B cell (primary cell): ENCODE measurements around the gene KIF13A. TPM values are rescaled to one million over a fixed set of nuclear protein-coding genes. Genes with fewer than 3 reads are reported as not detected.

Source experiments
- ATAC-seq: fragments of 200-7000 bp; cut with Tn5 transposase; one replicate; pipeline ENCODE4 v1.10.0; 2021; ENCODE audit warnings: low read depth, mild to moderate bottlenecking, moderate number of reproducible peaks, moderate library complexity
- CTCF ChIA-PET: fragments of 350-600 bp; sonication (Branson Sonifier 250); formaldehyde crosslinking; loops from one replicate; lab custom pipeline; 2021; ENCODE audit warnings: antibody characterized with exemption, inconsistent platforms; lab: Charles Lee
- POLR2A ChIA-PET: fragments of 350-600 bp; sonication (Branson Sonifier 250); formaldehyde crosslinking; loops from one replicate; lab custom pipeline; 2021; ENCODE audit warnings: antibody characterized with exemption; lab: Charles Lee
- DNase-seq: peaks from one replicate; pipeline ENCODE4 v3.0.0; 2013
- H2AFZ ChIP-seq: 2 replicates; pipeline ENCODE4 v1.6.1; 2012; ENCODE audit warnings: mild to moderate bottlenecking, low read depth, low read length; ENCODE audit not compliant: insufficient read depth, poor library complexity, severe bottlenecking
- H3K27ac ChIP-seq, 2 donors: 1 replicate in 1 of 2; 2 replicates in 1 of 2; pipeline ENCODE4 v1.5.1; 2012 to 2013; ENCODE audit warnings: low read length in 2 of 2, mild to moderate bottlenecking in 2 of 2, moderate library complexity in 1 of 2
- H3K27me3 ChIP-seq, 4 experiments: fragments of 200-600 bp in 1 of 4; sonication (generic) in 1 of 4; replicated peaks in 1 of 4; 1 replicate in 2 of 4; 2 replicates in 2 of 4; pipeline versions ENCODE4 v1.6.1 to v1.7.0; 2013 to 2016; ENCODE audit warnings: low read length in 3 of 4, mild to moderate bottlenecking in 2 of 4, mixed read lengths in 1 of 4, moderate library complexity in 1 of 4; ENCODE audit not compliant: insufficient read depth in 4 of 4, control insufficient read depth in 3 of 4; ENCODE audit errors: control extremely low read depth in 1 of 4
- H3K36me3 ChIP-seq, 2 experiments: replicated peaks in 1 of 2; 1 replicate in 1 of 2; 2 replicates in 1 of 2; pipeline versions ENCODE4 v1.6.1 to v1.7.1; 2013; ENCODE audit warnings: low read length in 1 of 2; ENCODE audit not compliant: insufficient read depth in 2 of 2, control insufficient read depth in 1 of 2; ENCODE audit errors: control extremely low read depth in 1 of 2, extremely low read depth in 1 of 2
- H3K4me1 ChIP-seq, 2 donors: fragments of 200-600 bp in 1 of 2; sonication (generic) in 1 of 2; 1 replicate in 1 of 2; 2 replicates in 1 of 2; pipeline versions ENCODE4 v1.5.1 to v1.6.1; 2013 to 2017; ENCODE audit warnings: low read length in 2 of 2; ENCODE audit not compliant: control insufficient read depth in 2 of 2, insufficient read depth in 2 of 2
- H3K4me2 ChIP-seq: replicated peaks from 2 replicates; pipeline ENCODE3; 2012; ENCODE audit warnings: mild to moderate bottlenecking, low read depth, low read length; ENCODE audit not compliant: poor library complexity, severe bottlenecking
- H3K4me3 ChIP-seq, 5 experiments: fragments of 200-600 bp in 1 of 5; sonication (generic) in 1 of 5; 1 replicate in 3 of 5; 2 replicates in 2 of 5; pipeline versions ENCODE4 v1.5.1 to v1.7.0; 2011 to 2016; ENCODE audit warnings: low read length in 4 of 5, mild to moderate bottlenecking in 4 of 5, low read depth in 2 of 5, control low read depth in 1 of 5, moderate library complexity in 1 of 5; ENCODE audit not compliant: insufficient read depth in 1 of 5; ENCODE audit errors: control extremely low read depth in 1 of 5, extremely low read depth in 1 of 5
- H3K79me2 ChIP-seq: fragments of 200-600 bp; sonication (generic); one replicate; pipeline ENCODE4 v1.6.0; 2016; ENCODE audit warnings: low read length; ENCODE audit not compliant: control insufficient read depth, insufficient read depth
- H3K9ac ChIP-seq: fragments of 200-600 bp; sonication (generic); 2 replicates; pipeline ENCODE4 v1.6.1; 2017; ENCODE audit warnings: mild to moderate bottlenecking, low read length, moderate library complexity
- H3K9me3 ChIP-seq, 3 donors: one replicate each; pipeline versions ENCODE4 v1.6.1 to v1.7.1; 2013; ENCODE audit warnings: low read length in 2 of 3; ENCODE audit not compliant: control insufficient read depth in 2 of 3, insufficient read depth in 1 of 3; ENCODE audit errors: control extremely low read depth in 1 of 3
- H4K20me1 ChIP-seq: 2 replicates; pipeline ENCODE4 v1.6.0; 2012; ENCODE audit warnings: mild to moderate bottlenecking, low read length; ENCODE audit not compliant: insufficient read depth, control insufficient read depth, poor library complexity, severe bottlenecking
- H3K27ac Mint-ChIP-seq: one replicate; pipeline ENCODE4 v1.8.0; 2021; ENCODE audit warnings: mixed read lengths
- H3K27me3 Mint-ChIP-seq: one replicate; pipeline ENCODE4 v1.8.0; 2021; ENCODE audit warnings: mixed read lengths
- H3K4me1 Mint-ChIP-seq: one replicate; pipeline ENCODE4 v1.8.0; 2021; ENCODE audit warnings: mixed read lengths
- H3K4me3 Mint-ChIP-seq: one replicate; pipeline ENCODE4 v1.8.0; 2021; ENCODE audit warnings: mixed read lengths
- H3K9me3 Mint-ChIP-seq: one replicate; pipeline ENCODE4 v1.8.0; 2022; ENCODE audit warnings: mixed read lengths; ENCODE audit not compliant: insufficient read depth
- EZH2 ChIP-seq: IDR thresholded peaks from 2 replicates; pipeline ENCODE4 v1.6.1; 2012; ENCODE audit warnings: borderline replicate concordance, low read depth, mild to moderate bottlenecking, moderate library complexity, low read length; ENCODE audit not compliant: insufficient read depth, poor library complexity, severe bottlenecking
- WGBS: methylation state at CpG from one replicate; pipeline ENCODE4 v1.1.5; 2013; ENCODE audit warnings: missing lambda C conversion rate; ENCODE audit not compliant: insufficient coverage; 5-methylcytosine and 5-hydroxymethylcytosine counted together
- intact Hi-C: fragments of 100-400 bp; cut with micrococcal nuclease; formaldehyde crosslinking; loops from one replicate; pipeline ENCODE4 v1.10.0; 2022
- polyA plus RNA-seq: library from polyadenylated mRNA; depleted of rRNA; stranded (reverse); fragments of >200 nt; gene quantifications from 2 replicates; pipeline ENCODE4 v1.2.3, GENCODE V29; 2012
- total RNA-seq, 2 donors: library from RNA; stranded (reverse); fragments of 120-200 nt in 1 of 2; gene quantifications; 1 replicate in 1 of 2; 2 replicates in 1 of 2; pipeline versions ENCODE4 v1.2.3 to v1.2.4, GENCODE V29; 2013 to 2022
- TF ChIP-seq, protein P1 (sequence below): fragments of 200-600 bp; IDR thresholded peaks from one replicate; pipeline ENCODE4 v1.8.0; 2022; ENCODE audit warnings: antibody characterized with exemption, mild to moderate bottlenecking

The KIF13A gene
- total and polyA plus RNA-seq, 2 donors (not counting 1 experiment from before 2014, with no cell fraction given): 2.1 to 23.4 TPM

DNA sequence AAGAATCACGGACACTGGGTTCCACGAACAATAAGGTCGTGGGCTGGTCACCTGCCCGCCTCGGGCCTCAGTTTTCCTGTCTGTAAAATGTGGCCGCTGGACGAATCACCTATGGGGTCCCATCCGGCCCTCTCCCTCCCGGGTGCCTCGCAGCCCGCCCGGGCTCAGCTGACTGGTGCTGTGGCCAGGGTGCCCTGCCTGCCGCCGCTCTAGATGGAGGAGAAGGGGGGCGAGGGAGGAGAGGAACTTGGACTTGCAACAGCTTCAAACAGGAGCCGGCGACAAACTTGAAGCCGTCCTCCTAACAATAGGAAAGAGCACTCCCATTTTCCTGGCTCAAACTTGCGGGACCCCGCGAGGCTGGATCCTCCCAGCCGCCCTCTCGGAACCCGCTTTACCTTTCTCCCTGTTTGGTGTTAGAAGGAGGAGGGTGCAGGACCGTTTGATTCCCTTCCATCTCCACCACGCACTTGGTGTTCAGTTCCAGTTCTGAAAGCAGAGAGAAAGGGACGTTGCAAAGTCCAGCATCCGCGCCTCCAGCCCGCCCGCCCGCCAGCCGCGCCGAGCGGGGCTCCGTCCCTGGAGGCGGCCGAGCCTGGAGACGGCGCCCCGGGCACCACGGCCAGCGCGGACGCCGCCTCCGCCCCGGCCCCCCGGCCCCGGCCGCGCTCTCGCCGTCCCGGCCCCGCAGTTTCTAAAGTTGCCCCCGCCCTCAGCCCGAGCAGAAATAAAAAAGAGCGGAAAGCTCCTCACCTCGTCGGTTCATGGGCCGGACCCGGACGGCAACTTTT is 584 bp downstream of the KIF13A start:
- peak overlapping the region; percentile 86 for H3K27ac Mint-ChIP-seq
- Histone ChIP-seq H3K4me2 (peak overlapping the region; percentile 84), H3K9ac (peak overlapping the region; percentile 59), H3K79me2 (no peaks in the 10 kb centered on the region), H4K20me1 (no peaks in the 10 kb centered on the region), H3K36me3 (no peaks in the 10 kb centered on the region), H3K27ac (peak overlapping the region in 1 of 2 donors; percentile 15), H3K4me3 (peak overlapping the region; percentile 41 to 72 (median 59)), H3K4me1 (peaks cover 19 to 23% of the 10 kb centered on the region in 2 donors), H3K27me3 (peaks cover 0 to 13% (median 5%) of the 10 kb centered on the region in 4 experiments), H3K9me3 (no peaks in the 10 kb centered on the region), H2AFZ (peak overlapping the region; percentile 89)
- intact Hi-C loops: loop anchor here (2.0 to 5.0 kb wide), 2 partner anchors 275 to 280 kb away; partner anchors contain the start of genes DEK and NUP153
- ATAC-seq (peak; percentile 8), DNase-seq (peak; percentile 57)
- peaks cover 40% of the 10 kb centered on the region for H3K4me1 Mint-ChIP-seq
- no peaks in the 10 kb centered on the region for H3K9me3 Mint-ChIP-seq
- POLR2A ChIA-PET: interaction anchor here (0.5 kb wide), 1 partner anchor 281 kb away, joined by 3 read pairs; no protein-coding TSS in a partner anchor
- H3K4me3 Mint-ChIP-seq: peak overlapping the region; percentile 87
- H3K27me3 Mint-ChIP-seq: no peaks in the 10 kb centered on the region
- TF ChIP-seq, protein P1, sequence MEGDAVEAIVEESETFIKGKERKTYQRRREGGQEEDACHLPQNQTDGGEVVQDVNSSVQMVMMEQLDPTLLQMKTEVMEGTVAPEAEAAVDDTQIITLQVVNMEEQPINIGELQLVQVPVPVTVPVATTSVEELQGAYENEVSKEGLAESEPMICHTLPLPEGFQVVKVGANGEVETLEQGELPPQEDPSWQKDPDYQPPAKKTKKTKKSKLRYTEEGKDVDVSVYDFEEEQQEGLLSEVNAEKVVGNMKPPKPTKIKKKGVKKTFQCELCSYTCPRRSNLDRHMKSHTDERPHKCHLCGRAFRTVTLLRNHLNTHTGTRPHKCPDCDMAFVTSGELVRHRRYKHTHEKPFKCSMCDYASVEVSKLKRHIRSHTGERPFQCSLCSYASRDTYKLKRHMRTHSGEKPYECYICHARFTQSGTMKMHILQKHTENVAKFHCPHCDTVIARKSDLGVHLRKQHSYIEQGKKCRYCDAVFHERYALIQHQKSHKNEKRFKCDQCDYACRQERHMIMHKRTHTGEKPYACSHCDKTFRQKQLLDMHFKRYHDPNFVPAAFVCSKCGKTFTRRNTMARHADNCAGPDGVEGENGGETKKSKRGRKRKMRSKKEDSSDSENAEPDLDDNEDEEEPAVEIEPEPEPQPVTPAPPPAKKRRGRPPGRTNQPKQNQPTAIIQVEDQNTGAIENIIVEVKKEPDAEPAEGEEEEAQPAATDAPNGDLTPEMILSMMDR: no peak
- TF ChIP-seq EZH2: no peak
- CTCF ChIA-PET: interaction anchor here (0.7 kb wide), 1 partner anchor 8 kb away, joined by 3 read pairs; no protein-coding TSS in a partner anchor
- 2% methylated on average over 54 of the region's 65 CpGs for WGBS
